Measurements from ENCODE around the gene TCF7L2.

TCF7L2 gene

GRCh38 chr10:113128450-113129070, 178.5 kb downstream of the TCF7L2 start:
- no peak for DNase-seq

GRCh38 chr10:113129117-113129516, 179.1 kb downstream of the TCF7L2 start:
- no peak for DNase-seq

- DNase-seq = no peak
Observed at GRCh38 chr10:113130014-113130641, 180.1 kb downstream of the TCF7L2 start.

GRCh38 chr10:113131613-113132261, 181.7 kb downstream of the TCF7L2 start:
- no peak for DNase-seq

- DNase-seq = no peak
Observed at GRCh38 chr10:113132591-113133121, 182.6 kb downstream of the TCF7L2 start.

GRCh38 chr10:113133497-113134115, 183.6 kb downstream of the TCF7L2 start:
- no peak for DNase-seq

GRCh38 chr10:113135025-113135424, 185.0 kb downstream of the TCF7L2 start:
- DNase-seq = no peak

GRCh38 chr10:113137941-113138685, 188.1 kb downstream of the TCF7L2 start:
- no peak for DNase-seq

GRCh38 chr10:113138937-113139585, 189.0 kb downstream of the TCF7L2 start:
- no peak for DNase-seq

GRCh38 chr10:113139699-113140098, 189.7 kb downstream of the TCF7L2 start:
- DNase-seq = no peak

GRCh38 chr10:113140143-113141011, 190.3 kb downstream of the TCF7L2 start:
- no peak for DNase-seq

- no peak for DNase-seq
Observed at GRCh38 chr10:113142601-113143362, 192.7 kb downstream of the TCF7L2 start.

GRCh38 chr10:113144576-113144975, 194.5 kb downstream of the TCF7L2 start:
- no peak for DNase-seq

GRCh38 chr10:113148071-113148825, 198.2 kb downstream of the TCF7L2 start:
- no peak for DNase-seq

GRCh38 chr10:113148901-113149300, 198.9 kb downstream of the TCF7L2 start:
- no peak for DNase-seq

GRCh38 chr10:113149626-113150025, 199.6 kb downstream of the TCF7L2 start:
- no peak for DNase-seq

GRCh38 chr10:113151190-113151666, 201.2 kb downstream of the TCF7L2 start:
- no peak for DNase-seq

- no peak for DNase-seq
Observed at GRCh38 chr10:113153493-113154102, 203.6 kb downstream of the TCF7L2 start.

GRCh38 chr10:113157441-113157840, 207.4 kb downstream of the TCF7L2 start:
- no peak for DNase-seq

All from activated effector memory CD4-positive, alpha-beta T cell treated with Interleukin-2 at 50 U/mL for 16 hours (primary cell).